VCaP (cell line): ENCODE data around the gene ANO8.
A peak's percentile ranks its signal among the peaks of the same experiment; 100 is the strongest.

Experiments
- H3K27ac ChIP-seq: fragments of 450-650 bp; 2 replicates; pipeline ENCODE4 v1.5.1; 2017
- TF ChIP-seq, protein P1 (sequence below): fragments of 450-650 bp; conservative IDR thresholded peaks from 2 replicates; pipeline ENCODE4 v1.5.1; 2017; ENCODE audit warnings: mild to moderate bottlenecking, moderate library complexity

Gene ANO8

DNA sequence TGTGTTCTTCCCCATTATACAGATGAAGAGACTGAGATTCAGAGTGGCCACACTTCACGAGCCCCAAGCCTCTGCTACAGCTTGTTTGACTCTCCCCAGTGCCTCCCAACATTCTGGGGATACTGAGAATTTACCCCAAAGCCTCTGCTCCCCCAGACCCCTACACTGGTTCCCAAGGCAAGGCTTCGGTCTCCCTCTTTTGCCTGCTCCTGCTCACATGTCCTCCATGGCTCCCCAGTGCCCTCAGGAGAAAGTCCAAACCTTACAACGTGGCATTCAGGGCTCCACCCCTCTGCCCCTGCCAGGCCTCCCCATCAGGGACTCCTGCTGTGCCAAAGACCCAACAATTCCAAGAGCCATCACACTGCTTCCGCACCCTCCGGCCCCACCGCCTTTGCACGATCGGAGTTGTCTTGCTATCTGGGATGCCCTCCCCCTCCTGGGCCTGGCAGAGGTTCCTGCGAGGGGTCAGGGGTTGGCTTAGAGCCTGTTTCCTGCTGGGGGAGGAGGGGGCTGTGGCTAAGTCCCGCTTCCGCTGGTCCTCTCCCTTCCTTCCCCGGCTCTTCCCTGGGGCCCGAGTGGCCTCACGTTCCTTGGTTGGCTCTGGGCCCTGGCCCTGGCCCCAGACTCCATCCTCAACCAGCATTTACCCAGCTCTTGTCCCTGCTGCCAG is 18.1 kb upstream of the ANO8 start:
- TF ChIP-seq, protein P1, sequence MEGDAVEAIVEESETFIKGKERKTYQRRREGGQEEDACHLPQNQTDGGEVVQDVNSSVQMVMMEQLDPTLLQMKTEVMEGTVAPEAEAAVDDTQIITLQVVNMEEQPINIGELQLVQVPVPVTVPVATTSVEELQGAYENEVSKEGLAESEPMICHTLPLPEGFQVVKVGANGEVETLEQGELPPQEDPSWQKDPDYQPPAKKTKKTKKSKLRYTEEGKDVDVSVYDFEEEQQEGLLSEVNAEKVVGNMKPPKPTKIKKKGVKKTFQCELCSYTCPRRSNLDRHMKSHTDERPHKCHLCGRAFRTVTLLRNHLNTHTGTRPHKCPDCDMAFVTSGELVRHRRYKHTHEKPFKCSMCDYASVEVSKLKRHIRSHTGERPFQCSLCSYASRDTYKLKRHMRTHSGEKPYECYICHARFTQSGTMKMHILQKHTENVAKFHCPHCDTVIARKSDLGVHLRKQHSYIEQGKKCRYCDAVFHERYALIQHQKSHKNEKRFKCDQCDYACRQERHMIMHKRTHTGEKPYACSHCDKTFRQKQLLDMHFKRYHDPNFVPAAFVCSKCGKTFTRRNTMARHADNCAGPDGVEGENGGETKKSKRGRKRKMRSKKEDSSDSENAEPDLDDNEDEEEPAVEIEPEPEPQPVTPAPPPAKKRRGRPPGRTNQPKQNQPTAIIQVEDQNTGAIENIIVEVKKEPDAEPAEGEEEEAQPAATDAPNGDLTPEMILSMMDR, result no peak
- H3K27ac ChIP-seq, result no peak overlapping the region

DNA sequence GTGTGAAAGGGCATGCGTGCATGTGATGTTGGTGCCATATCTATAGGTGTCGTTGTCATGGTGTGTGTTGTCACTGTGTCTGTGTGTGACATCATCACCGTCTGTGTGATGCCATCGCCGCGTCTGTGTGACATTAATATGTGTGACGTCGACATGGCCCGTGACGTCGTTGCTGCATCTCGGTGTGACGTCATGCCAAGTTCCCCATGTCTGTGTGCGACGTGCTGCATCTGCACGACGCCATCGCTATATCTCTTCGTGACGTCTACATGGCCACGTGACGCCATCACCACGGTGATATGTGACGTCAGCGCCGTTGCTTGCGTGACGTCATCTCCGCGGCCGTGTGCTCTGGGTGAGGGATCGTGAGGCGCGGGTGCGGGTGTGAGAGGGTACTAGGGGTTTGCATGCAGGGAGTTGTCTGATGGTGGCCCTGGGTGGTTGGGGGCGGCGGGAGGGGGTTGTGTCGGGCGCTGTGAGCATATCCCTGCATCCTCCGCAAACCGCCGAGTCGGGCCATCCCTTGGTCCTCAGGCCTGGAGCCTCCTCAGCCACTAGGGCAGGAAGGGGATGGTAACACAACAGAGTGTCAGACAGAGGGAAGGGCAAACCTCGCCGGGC is 17.3 kb upstream of the ANO8 start:
- H3K27ac ChIP-seq, result no peak overlapping the region
- TF ChIP-seq, protein P1, result no peak

DNA sequence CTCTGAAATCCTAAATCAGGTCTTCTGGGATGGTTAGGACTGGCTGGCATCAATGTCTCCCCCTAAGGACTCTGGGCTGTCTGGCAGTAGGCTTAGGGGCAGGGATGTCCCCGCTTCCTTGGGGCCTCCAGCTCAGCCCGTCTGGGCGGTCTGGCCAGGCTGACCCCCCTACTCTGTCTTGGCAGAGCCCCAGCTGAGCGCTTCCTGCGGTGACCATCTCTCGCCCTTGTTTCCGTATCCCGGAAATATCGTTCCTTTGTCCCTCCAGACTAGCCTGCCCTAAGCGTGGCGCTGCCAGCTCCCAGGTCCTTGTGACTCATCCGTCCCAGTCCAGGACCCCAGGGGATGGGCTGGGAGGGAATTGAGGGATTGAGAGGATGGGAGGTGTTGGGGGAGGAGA is 14.0 kb upstream of the ANO8 start:
- no peak overlapping the region for H3K27ac ChIP-seq
- TF ChIP-seq, protein P1, result no peak

DNA sequence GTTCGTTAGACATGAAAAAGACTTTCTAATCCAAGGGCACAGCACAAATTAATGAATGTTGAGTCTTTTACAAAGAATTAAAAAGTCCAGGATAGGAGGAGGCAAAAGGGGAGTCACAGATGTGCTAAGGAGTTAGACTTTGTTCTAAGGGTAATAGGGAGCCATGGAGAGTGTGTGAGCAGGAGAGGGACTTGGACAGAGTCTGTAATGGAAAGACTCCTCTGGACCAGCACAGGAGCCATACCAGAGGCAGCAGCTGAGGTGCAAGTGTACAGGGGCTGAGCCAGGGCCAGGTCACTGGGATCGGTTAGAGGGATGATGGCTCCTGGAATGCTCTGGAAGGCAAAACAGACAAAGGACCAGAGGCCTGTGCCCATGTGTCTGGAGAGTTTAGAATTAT is 13.2 kb upstream of the ANO8 start:
- H3K27ac ChIP-seq, result no peak overlapping the region
- TF ChIP-seq, protein P1, result no peak

DNA sequence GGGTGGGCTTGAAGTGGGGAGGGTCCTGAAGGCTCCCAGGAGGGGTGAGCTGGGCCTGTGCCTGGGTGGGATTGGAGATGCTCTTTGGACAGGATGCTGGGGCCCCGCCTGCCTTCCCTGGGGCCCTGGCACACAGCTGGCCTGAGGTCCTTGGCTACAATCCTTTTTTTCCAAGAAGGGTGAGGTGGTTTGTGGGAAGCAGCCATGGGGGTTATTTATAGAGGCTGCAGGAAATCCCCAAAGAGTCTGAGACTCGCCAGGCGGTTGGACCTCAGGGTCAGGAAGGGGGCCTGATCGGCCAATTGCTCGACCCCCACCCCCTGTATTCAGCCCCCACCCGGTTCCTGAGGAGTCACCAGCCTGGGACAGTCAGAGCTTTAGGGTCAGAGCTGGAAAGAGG is 12.7 kb upstream of the ANO8 start:
- H3K27ac ChIP-seq, result no peak overlapping the region
- TF ChIP-seq, protein P1, result no peak

DNA sequence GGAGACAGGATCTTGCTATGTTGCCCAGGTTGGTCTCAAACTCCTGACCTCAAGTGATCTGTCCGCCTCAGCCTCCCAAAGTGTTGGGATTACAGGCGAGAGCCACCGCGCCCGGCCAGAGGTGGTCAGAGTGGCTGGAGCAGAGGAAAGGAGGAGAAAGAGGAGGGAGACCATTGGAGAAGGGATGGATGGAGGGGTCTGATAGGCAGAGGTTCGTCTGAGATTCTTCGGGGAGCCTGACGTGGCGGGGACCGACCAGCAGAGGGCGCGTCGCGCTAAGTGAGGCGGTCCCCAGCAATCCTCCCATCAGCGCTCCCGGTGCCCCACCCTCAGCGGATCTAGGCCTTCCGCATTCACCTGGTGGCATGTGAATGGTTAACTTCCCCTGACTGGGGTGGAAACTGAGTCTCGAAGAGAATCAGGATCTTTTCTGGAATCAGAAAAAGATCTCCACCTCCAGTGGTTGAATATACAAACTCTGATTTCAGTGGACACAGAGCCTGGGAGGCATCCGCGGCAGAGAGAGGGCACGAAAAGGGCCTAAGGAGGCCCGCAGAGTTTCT is 11.5 kb upstream of the ANO8 start:
- no peak overlapping the region for H3K27ac ChIP-seq
- TF ChIP-seq, protein P1, result peak; percentile 98

DNA sequence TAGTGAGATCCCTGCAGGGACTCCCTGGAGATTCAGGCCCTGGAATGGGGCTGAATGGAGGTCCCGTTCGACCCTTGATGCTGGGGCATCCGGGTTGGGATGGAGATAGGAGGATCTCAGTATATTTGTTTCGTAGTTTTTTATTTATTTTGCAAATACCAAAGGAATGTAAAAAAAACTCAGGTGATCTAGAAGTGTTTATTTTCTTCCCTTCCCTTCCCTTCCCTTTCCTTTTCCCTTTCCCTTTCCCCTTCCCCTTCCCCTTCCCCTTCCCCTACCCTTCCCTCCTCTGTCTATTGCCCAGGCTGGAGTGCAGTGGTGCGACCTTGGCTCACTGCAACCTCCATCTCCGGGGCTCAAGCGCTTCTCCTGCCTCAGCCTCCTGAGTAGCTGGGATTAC is 7.2 kb upstream of the ANO8 start:
- H3K27ac ChIP-seq, result no peak overlapping the region
- TF ChIP-seq, protein P1, result no peak
